ENCODE results near the gene RAB6A. TPM values are rescaled to one million over a fixed set of nuclear protein-coding genes. Genes with fewer than 3 reads are reported as not detected.

Gene RAB6A
- total and polyA plus RNA-seq, 2 of the 8 experiments (the other 6 are each of a cell fraction or from before 2014, with no cell fraction given), result 24.4 to 88.6 TPM

DNA sequence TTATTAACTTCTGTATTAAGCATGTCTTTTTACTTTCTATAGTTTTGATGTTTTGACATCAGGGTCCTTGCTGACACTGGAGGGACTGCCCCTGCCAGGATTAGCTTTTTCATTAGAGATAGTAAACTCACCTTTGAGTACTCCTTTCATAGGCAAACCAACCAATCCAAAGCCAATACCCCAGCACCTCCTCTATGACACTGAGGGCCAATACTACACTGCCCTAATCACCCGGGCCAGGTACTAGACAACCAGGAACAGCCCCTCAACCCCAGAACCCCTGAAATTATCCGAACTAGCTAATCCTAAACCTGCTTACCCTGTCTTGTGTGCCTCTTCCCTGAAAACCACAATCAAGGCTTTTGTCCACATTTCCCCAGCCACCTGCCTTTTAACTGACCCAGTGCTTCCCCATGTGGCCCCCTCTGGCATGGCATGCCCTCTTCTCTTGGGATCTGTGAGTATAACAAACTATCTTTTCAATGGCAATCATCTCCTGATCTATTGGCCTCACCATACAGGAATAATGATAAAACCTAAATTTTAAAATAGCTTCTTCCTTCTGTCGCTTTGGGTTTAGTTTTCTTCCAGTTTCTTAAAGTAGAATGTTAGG is 31.2 kb downstream of the RAB6A start:
- Histone ChIP-seq H2BK12ac (ENCODE audit: low read depth, low read length) (no peak overlapping the region), H3K9me3 (ENCODE audit: insufficient read depth in 2 of 2, low read depth in 1 of 2, low read length in 1 of 2) (peaks cover 0 to 6% of the 10 kb centered on the region in 2 experiments; a peak in 2 of 4 replicates), H3K9ac (replicated peaks in 1 of 4; ENCODE audit: extremely low read depth in 1 of 4, low read depth in 3 of 4, low read length in 3 of 4) (no peak overlapping the region; a peak in 2 of 7 replicates), H2BK5ac (ENCODE audit: low read depth, low read length) (no peak overlapping the region), H3K4me3 (ENCODE audit: extremely low read depth in 1 of 4, insufficient read depth in 2 of 4, low read depth in 3 of 4, low read length in 4 of 4) (no peak overlapping the region), H3K79me2 (ENCODE audit: control insufficient read depth in 1 of 2, insufficient read depth in 2 of 2, low read length in 2 of 2) (peaks cover 0 to 32% of the 10 kb centered on the region in 2 experiments; a peak in 2 of 4 replicates), H3K79me1 (ENCODE audit: low read depth, low read length) (peaks cover 14% of the 10 kb centered on the region), H2BK20ac (ENCODE audit: low read length) (no peak overlapping the region), H3K56ac (replicated peaks; ENCODE audit: insufficient read length, low read depth, low read length) (no peak overlapping the region), H3K27me3 (replicated peaks in 1 of 4; ENCODE audit: control insufficient read depth in 3 of 4, extremely low read depth in 1 of 4, insufficient read depth in 3 of 4, low read length in 3 of 4) (no peaks in the 10 kb centered on the region), H2BK15ac (ENCODE audit: low read length) (no peak overlapping the region), H3K14ac (ENCODE audit: insufficient read length) (no peak overlapping the region), H2AFZ (ENCODE audit: low read length) (no peak overlapping the region), H3K18ac (ENCODE audit: extremely low read depth, low read length) (no peak overlapping the region), H2AK5ac (ENCODE audit: low read depth, low read length) (no peak overlapping the region), H4K91ac (replicated peaks; ENCODE audit: insufficient read length, low read length) (no peak overlapping the region), H3K4me1 (replicated peaks in 1 of 4; ENCODE audit: control insufficient read depth in 3 of 4, insufficient read depth in 4 of 4, low read length in 3 of 4) (peaks cover 0 to 3% (median 2%) of the 10 kb centered on the region in 4 experiments; a peak in 3 of 7 replicates), H4K5ac (ENCODE audit: insufficient read length, low read depth, low read length) (no peak overlapping the region), H3K27ac (ENCODE audit: low read depth, low read length) (no peak overlapping the region), H4K20me1 (replicated peaks in 1 of 2; ENCODE audit: control insufficient read depth in 1 of 2, insufficient read depth in 2 of 2, low read length in 2 of 2) (peaks cover 0 to 2% of the 10 kb centered on the region in 2 experiments), H3K23ac (ENCODE audit: insufficient read length) (no peak overlapping the region), H3K4me2 (ENCODE audit: insufficient read depth in 1 of 2, low read depth in 2 of 2, low read length in 2 of 2) (no peak overlapping the region), H3K4ac (replicated peaks; ENCODE audit: insufficient read length, low read depth, low read length) (no peak overlapping the region), H2BK120ac (replicated peaks; ENCODE audit: low read depth, low read length) (no peak overlapping the region), H3K36me3 (ENCODE audit: control insufficient read depth in 2 of 4, insufficient read depth in 4 of 4, low read length in 3 of 4) (peaks cover 0 to 14% (median 0%) of the 10 kb centered on the region in 4 experiments; a peak in 1 of 8 replicates), H4K8ac (ENCODE audit: extremely low read depth, insufficient read depth, low read length) (no peak overlapping the region), H3K23me2 (ENCODE audit: low read depth, low read length) (no peaks in the 10 kb centered on the region)
- CTCF ChIA-PET (ENCODE audit: partially characterized antibody), result interaction anchor here (0.6 to 1.9 kb wide), 40 partner anchors 8 to 369 kb away, joined by 3 to 16 read pairs (median 3); no protein-coding TSS in a partner anchor
- 79% methylated on average over 3 of the region's 3 CpGs; no CpG with 5 or more reads in 1 of the 2 experiments for WGBS, 2 experiments (ENCODE audit: extremely low coverage in 1 of 2, insufficient coverage in 1 of 2, insufficient read length in 1 of 2, insufficient replicate concordance in 2 of 2, low coverage in 1 of 2, low lambda C conversion rate in 2 of 2, missing lambda C conversion rate in 1 of 2)
- DNase-seq (ENCODE audit: low read depth in 1 of 2, low spot score in 2 of 2) (peak; percentile 33 to 82), FAIRE-seq (peak; percentile 98)
- POLR2A ChIA-PET (ENCODE audit: partially characterized antibody), result interaction anchor here (1.0 to 1.4 kb wide), 2 partner anchors 202 to 216 kb away, joined by 4 read pairs; no protein-coding TSS in a partner anchor
- TF ChIP-seq EZH2 (IDR thresholded peaks at IDR 0.05; ENCODE audit: low read depth, low read length, severe bottlenecking) (no peak), MAFK (IDR thresholded peaks at IDR 0.05; ENCODE audit: low read depth, low read length) (no peak), CBX5 (IDR thresholded peaks at IDR 0.05; ENCODE audit: low read depth, low read length) (no peak), TCF12 (IDR thresholded peaks at IDR 0.05; ENCODE audit: low read depth, low read length) (0 out of 2 replicates have a peak, but pooled peaks have one; percentile 36), TEAD4 (IDR thresholded peaks at IDR 0.05; ENCODE audit: low read depth, low read length) (0 out of 2 replicates have a peak, but pooled peaks have one; percentile 22), ZNF274 (IDR thresholded peaks at IDR 0.05; ENCODE audit: borderline replicate concordance, extremely low read depth, low read length) (no peak), RAD21 (IDR thresholded peaks at IDR 0.05 in 1 of 2, conservative IDR thresholded peaks at IDR 0.05 in 1 of 2; ENCODE audit: low read depth in 2 of 2, low read length in 2 of 2) (peak; percentile 58 to 73), YY1 (IDR thresholded peaks at IDR 0.05; ENCODE audit: low read depth, low read length) (no peak)
- TF ChIP-seq, protein P1, sequence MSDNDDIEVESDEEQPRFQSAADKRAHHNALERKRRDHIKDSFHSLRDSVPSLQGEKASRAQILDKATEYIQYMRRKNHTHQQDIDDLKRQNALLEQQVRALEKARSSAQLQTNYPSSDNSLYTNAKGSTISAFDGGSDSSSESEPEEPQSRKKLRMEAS (IDR thresholded peaks at IDR 0.05), result peak; percentile 71

Measured in H1 (cell line).